GM12878 (cell line): ENCODE results near the gene DFFB. TPM values are rescaled to one million over a fixed set of nuclear protein-coding genes. Genes with fewer than 3 reads are reported as not detected.

Experiments
- ATAC-seq: fragments of 200-7000 bp; cut with Tn5 transposase; 3 replicates; pipeline ENCODE4 v1.9.1; 2020; ENCODE audit warnings: mild to moderate bottlenecking, moderate library complexity
- BruUV-seq: library from RNA; stranded (reverse); fragments of 400-500 nt; replicated peaks from 2 replicates; lab custom pipeline; 2021; lab: Mats Ljungman, UMichigan
- CTCF ChIA-PET: fragments of 300-600 bp; sonication (Branson Sonifier 250); formaldehyde crosslinking; extraction: SDS; loops from one replicate; lab custom pipeline; 2021; ENCODE audit warnings: inconsistent platforms; lab: Yijun Ruan, JAX
- POLR2A ChIA-PET: fragments of 350-600 bp; formaldehyde crosslinking; extraction: SDS; loops from one replicate; lab custom pipeline; 2021; ENCODE audit warnings: inconsistent platforms; lab: Charles Lee
- RAD21 ChIA-PET: fragments of 300-600 bp; sonication (Branson Sonifier 250); formaldehyde crosslinking; loops from one replicate; lab custom pipeline; 2023; ENCODE audit warnings: antibody characterized with exemption; ENCODE audit not compliant: unreplicated experiment; lab: Charles Lee
- SMC1A ChIA-PET: fragments of 300-600 bp; sonication (Branson Sonifier 250); formaldehyde crosslinking; loops from one replicate; lab custom pipeline; 2023; ENCODE audit not compliant: unreplicated experiment, uncharacterized antibody; lab: Charles Lee
- DNase-seq: peaks from one replicate; pipeline ENCODE4 v3.0.0-alpha.2; 2011; ENCODE audit warnings: low read depth, low spot score
- FAIRE-seq: peaks from 3 replicates; lab custom pipeline; 2011; peaks lifted over from hg19 to GRCh38; lab: Jason Lieb, UNC
- H2AFZ ChIP-seq: 2 replicates; pipeline ENCODE4 v1.6.0; 2011; ENCODE audit warnings: low read depth, low read length, control low read depth; ENCODE audit not compliant: control insufficient read depth
- H3K27ac ChIP-seq: 2 replicates; pipeline ENCODE4 v1.5.1; 2011; ENCODE audit warnings: control low read depth; ENCODE audit not compliant: control insufficient read depth, insufficient read depth
- H3K27me3 ChIP-seq, 2 experiments: replicated peaks in 1 of 2; 2 replicates each; pipeline versions ENCODE4 v1.6.0 to v1.6.1; 2011; ENCODE audit warnings: low read length in 1 of 2; ENCODE audit not compliant: control insufficient read depth in 2 of 2, insufficient read depth in 2 of 2
- H3K36me3 ChIP-seq, 2 experiments: 2 replicates each; pipeline ENCODE4 v1.5.1; 2011; ENCODE audit warnings: low read length in 1 of 2; ENCODE audit not compliant: control insufficient read depth in 2 of 2, insufficient read depth in 2 of 2
- H3K4me1 ChIP-seq: 2 replicates; pipeline ENCODE4 v1.6.1; 2011; ENCODE audit warnings: mild to moderate bottlenecking, low read length, moderate library complexity, mixed read lengths; ENCODE audit not compliant: control insufficient read depth, insufficient read depth
- H3K4me2 ChIP-seq: 2 replicates; pipeline ENCODE4 v1.6.0; 2011; ENCODE audit warnings: control low read depth; ENCODE audit not compliant: control insufficient read depth, insufficient read depth
- H3K4me3 ChIP-seq: fragments of 200-600 bp; sonication (generic); 2 replicates; pipeline ENCODE4 v1.5.1; 2016
- H3K79me2 ChIP-seq: 2 replicates; pipeline ENCODE4 v1.6.0; 2011; ENCODE audit warnings: low read length; ENCODE audit not compliant: control insufficient read depth, insufficient read depth
- H3K9ac ChIP-seq: 2 replicates; pipeline ENCODE4 v1.8.0; 2011; ENCODE audit warnings: low read length, control low read depth, mixed read lengths; ENCODE audit not compliant: control insufficient read depth, insufficient read depth
- H3K9me3 ChIP-seq: replicated peaks from 3 replicates; pipeline ENCODE4 v1.5.1; 2011; ENCODE audit warnings: mild to moderate bottlenecking, low read length; ENCODE audit not compliant: control insufficient read depth, insufficient read depth
- H4K20me1 ChIP-seq: 2 replicates; pipeline ENCODE4 v1.6.0; 2011; ENCODE audit not compliant: control insufficient read depth, insufficient read depth
- BACH1 ChIP-seq: fragments of 450-650 bp; IDR thresholded peaks from 2 replicates; pipeline ENCODE4 v1.6.1; 2017; ENCODE audit warnings: mild to moderate bottlenecking, borderline replicate concordance
- CBFB ChIP-seq: IDR thresholded peaks from 2 replicates; pipeline ENCODE4 v1.6.1; 2016; ENCODE audit warnings: antibody characterized with exemption, low read depth
- CHD1 ChIP-seq: IDR thresholded peaks from 2 replicates; pipeline ENCODE4 v1.6.1; 2012; ENCODE audit warnings: low read depth, low read length, improper control_type of control experiment
- CREB1 ChIP-seq: IDR thresholded peaks from 2 replicates; pipeline ENCODE4 v1.6.1; 2012; ENCODE audit warnings: low read depth, mild to moderate bottlenecking, inconsistent platforms
- EP300 ChIP-seq, 2 experiments: fragments of 150-350 bp in 1 of 2; IDR thresholded peaks; 2 replicates each; pipeline ENCODE4 v1.6.1; 2011 to 2012; ENCODE audit warnings: low read depth in 2 of 2, low read length in 2 of 2, borderline replicate concordance in 1 of 2, improper control_type of control experiment in 1 of 2, inconsistent platforms in 1 of 2; ENCODE audit not compliant: control insufficient read depth in 1 of 2
- GATAD2B ChIP-seq: fragments of 450-650 bp; conservative IDR thresholded peaks from 2 replicates; pipeline ENCODE4 v1.6.1; 2017; ENCODE audit warnings: low read depth, mild to moderate bottlenecking, moderate library complexity
- HDGF ChIP-seq: fragments of 450-650 bp; IDR thresholded peaks from 2 replicates; pipeline ENCODE4 v1.6.1; 2016; ENCODE audit warnings: antibody characterized with exemption
- JUNB ChIP-seq: IDR thresholded peaks from 2 replicates; pipeline ENCODE4 v1.6.1; 2016; ENCODE audit warnings: antibody characterized with exemption, mild to moderate bottlenecking
- JUND ChIP-seq: IDR thresholded peaks from 2 replicates; pipeline ENCODE4 v1.6.1; 2012; ENCODE audit warnings: low read depth, mild to moderate bottlenecking, low read length, improper control_type of control experiment, moderate library complexity
- MEF2A ChIP-seq: IDR thresholded peaks from 2 replicates; pipeline ENCODE4 v1.6.1; 2011; ENCODE audit warnings: low read depth, mild to moderate bottlenecking, low read length, moderate library complexity; ENCODE audit not compliant: insufficient read depth
- MTA3 ChIP-seq: IDR thresholded peaks from 2 replicates; pipeline ENCODE4 v1.6.1; 2012; ENCODE audit warnings: low read length, inconsistent platforms, borderline replicate concordance
- PAX8 ChIP-seq: fragments of 450-650 bp; IDR thresholded peaks from 2 replicates; pipeline ENCODE4 v1.6.1; 2017; ENCODE audit warnings: mild to moderate bottlenecking, moderate library complexity
- POLR2AphosphoS2 ChIP-seq: IDR thresholded peaks from 2 replicates; pipeline ENCODE4 v1.6.1; 2011; ENCODE audit warnings: low read depth, mild to moderate bottlenecking, low read length, improper control_type of control experiment, moderate library complexity
- RUNX3 ChIP-seq: IDR thresholded peaks from 2 replicates; pipeline ENCODE4 v1.6.1; 2012; ENCODE audit warnings: low read length, inconsistent platforms
- SMAD5 ChIP-seq: IDR thresholded peaks from 2 replicates; pipeline ENCODE4 v1.6.1; 2016; ENCODE audit warnings: antibody characterized with exemption, low read depth
- TAF1 ChIP-seq: IDR thresholded peaks from 2 replicates; pipeline ENCODE4 v1.6.1; 2011; ENCODE audit warnings: mild to moderate bottlenecking, low read depth, low read length, borderline replicate concordance
- TCF7 ChIP-seq: IDR thresholded peaks from 2 replicates; pipeline ENCODE4 v1.6.1; 2014; ENCODE audit warnings: antibody characterized with exemption, borderline replicate concordance
- ZNF24 ChIP-seq: fragments of 450-650 bp; IDR thresholded peaks from 2 replicates; pipeline ENCODE4 v1.6.1; 2017; ENCODE audit warnings: antibody characterized with exemption, mild to moderate bottlenecking
- ZNF274 ChIP-seq: IDR thresholded peaks from one replicate; pipeline ENCODE4 v1.8.0; 2011; ENCODE audit not compliant: insufficient read length, insufficient read depth
- ZSCAN29 ChIP-seq: fragments of 450-650 bp; IDR thresholded peaks from 2 replicates; pipeline ENCODE4 v1.6.1; 2017; ENCODE audit warnings: mild to moderate bottlenecking, moderate library complexity
- WGBS: methylation state at CpG from one replicate; pipeline ENCODE4 v1.1.6; 2016; ENCODE audit warnings: low lambda C conversion rate; ENCODE audit not compliant: insufficient replicate concordance, insufficient coverage; ENCODE audit errors: missing lambda C conversion rate; 5-methylcytosine and 5-hydroxymethylcytosine counted together
- in situ Hi-C: fragments of 300-500 bp; cut with MboI; formaldehyde crosslinking; loops from 9 replicates; pipeline ENCODE4 v1.14.3; 2018; ENCODE audit warnings: mixed read lengths
- intact Hi-C: fragments of 100-400 bp; cut with micrococcal nuclease; formaldehyde crosslinking; loops from one replicate; pipeline ENCODE4 v1.14.2; 2022; ENCODE audit not compliant: unreplicated experiment
- polyA plus RNA-seq, 11 experiments: library from polyadenylated mRNA; depleted of rRNA in 4 of 11; unstranded in 6 of 11; stranded (reverse) in 5 of 11; fragments of >200 nt; fragmentation: Nextera tagmentation in 4 of 11; fragmentation: Illumina TruSeq in 1 of 11; extraction: Ambion mirVana in 4 of 11; extraction: Trizol in 1 of 11; gene quantifications; 1 replicate in 1 of 11; 2 replicates in 10 of 11; pipeline versions ENCODE4 v1.2.1 to v1.2.3, GENCODE V29; 2011 to 2016; ENCODE audit warnings: inconsistent platforms in 2 of 11, missing spikeins in 2 of 11, low read depth in 1 of 11
- total RNA-seq, 4 experiments: library from RNA; depleted of rRNA in 3 of 4; stranded (reverse); fragments of >200 nt in 3 of 4; fragmentation: Illumina TruSeq in 1 of 4; extraction: Trizol in 1 of 4; gene quantifications; 2 replicates each; pipeline versions ENCODE4 v1.2.1 to v1.2.3, GENCODE V29; 2013 to 2021
- TF ChIP-seq, protein P1 (sequence below): IDR thresholded peaks from 2 replicates; pipeline ENCODE4 v1.6.1; 2011; ENCODE audit warnings: borderline replicate concordance, low read depth, mild to moderate bottlenecking, moderate library complexity, mixed read lengths, low read length; ENCODE audit not compliant: insufficient read depth; ENCODE audit errors: extremely low read length

The DFFB gene
- total and polyA plus RNA-seq, 10 of the 15 experiments (the other 5 are each of a cell fraction or from before 2014, with no cell fraction given) = 2.7 to 10.7 (median 6.5) TPM

DNA sequence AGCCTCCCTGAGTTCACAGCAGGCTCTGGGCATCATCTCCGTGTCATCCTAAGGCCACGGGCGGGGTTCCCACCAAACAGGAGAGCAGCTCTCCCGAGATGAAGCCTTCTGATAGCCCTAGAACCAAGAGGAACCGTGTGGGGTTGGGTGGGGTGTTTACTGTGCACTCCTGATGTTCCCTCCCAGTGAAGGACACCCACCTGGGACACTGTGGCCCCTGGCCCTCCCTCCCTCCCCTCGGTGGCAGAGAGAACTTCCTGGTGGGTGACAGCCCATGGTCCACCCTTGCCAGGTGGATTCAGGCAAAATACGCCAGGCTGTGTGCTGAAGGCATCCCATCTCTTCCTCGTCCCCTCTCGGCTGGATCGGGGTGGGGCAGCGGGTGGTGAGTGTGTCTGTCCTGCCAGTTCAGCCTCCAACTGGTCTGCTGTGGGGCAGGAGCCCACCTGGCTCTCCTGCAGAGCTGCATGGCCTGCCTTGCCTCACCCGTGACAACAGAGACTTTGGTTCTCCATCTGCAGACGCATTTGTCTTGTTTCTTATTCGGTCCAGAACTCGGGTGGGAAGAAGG is 58.4 kb downstream of the DFFB start (continued):
- TF ChIP-seq, protein P1, sequence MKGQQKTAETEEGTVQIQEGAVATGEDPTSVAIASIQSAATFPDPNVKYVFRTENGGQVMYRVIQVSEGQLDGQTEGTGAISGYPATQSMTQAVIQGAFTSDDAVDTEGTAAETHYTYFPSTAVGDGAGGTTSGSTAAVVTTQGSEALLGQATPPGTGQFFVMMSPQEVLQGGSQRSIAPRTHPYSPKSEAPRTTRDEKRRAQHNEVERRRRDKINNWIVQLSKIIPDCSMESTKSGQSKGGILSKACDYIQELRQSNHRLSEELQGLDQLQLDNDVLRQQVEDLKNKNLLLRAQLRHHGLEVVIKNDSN = no peak
- TF ChIP-seq MTA3 = no peak
- TF ChIP-seq MEF2A = no peak
- TF ChIP-seq CHD1 = no peak
- TF ChIP-seq JUNB = no peak
- TF ChIP-seq TCF7 = no peak
- TF ChIP-seq ZSCAN29 = no peak
- TF ChIP-seq, all 136 proteins: peak for 0

DNA sequence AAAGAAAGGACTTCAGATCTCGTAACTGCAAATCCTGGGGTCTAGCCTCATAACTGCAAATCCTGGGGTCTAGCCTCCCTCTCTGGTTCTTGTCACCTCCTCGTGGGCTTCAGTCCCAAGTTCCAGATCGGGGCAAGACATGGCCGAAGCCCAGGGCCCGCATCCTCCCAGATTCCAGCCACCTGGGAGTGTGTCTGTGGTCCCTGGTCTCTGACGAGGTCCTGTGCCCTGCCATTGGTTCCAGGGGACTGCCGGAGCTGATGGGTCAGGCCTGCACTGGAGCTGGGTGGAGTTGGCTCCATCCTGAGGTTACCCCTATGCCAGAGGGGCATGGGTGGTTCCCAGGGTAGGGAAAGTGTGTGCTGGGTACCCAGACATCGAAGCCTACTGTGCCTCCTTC is 60.5 kb downstream of the DFFB start:
- Histone ChIP-seq H3K36me3 (no peaks in the 10 kb centered on the region), H3K27ac (no peak overlapping the region), H4K20me1 (no peaks in the 10 kb centered on the region), H3K79me2 (no peaks in the 10 kb centered on the region), H3K4me3 (no peak overlapping the region), H3K4me2 (no peak overlapping the region), H3K9me3 (no peaks in the 10 kb centered on the region), H3K9ac (no peak overlapping the region), H2AFZ (no peak overlapping the region), H3K27me3 (no peaks in the 10 kb centered on the region), H3K4me1 (no peaks in the 10 kb centered on the region)
- ATAC-seq (no peak), FAIRE-seq (no peak), DNase-seq (no peak)
- in situ Hi-C loops = loop anchor here (10.0 kb wide), 1 partner anchor 1827 kb away; no protein-coding TSS in a partner anchor
- intact Hi-C loops = no loop called here
- ChIA-PET POLR2A (no interaction called here), RAD21 (no interaction called here), CTCF (no interaction called here), SMC1A (no interaction called here)
- TF ChIP-seq ZNF274 (no peak), HDGF (no peak), ZNF24 (no peak), EP300 (IDR thresholded peaks at IDR 0.05; ENCODE audit: borderline replicate concordance in 1 of 2, control insufficient read depth in 1 of 2, low read depth in 2 of 2, low read length in 2 of 2) (no peak), PAX8 (no peak), MEF2A (no peak), CBFB (no peak), JUND (no peak), TAF1 (no peak), SMAD5 (no peak), GATAD2B (no peak), CREB1 (no peak), POLR2AphosphoS2 (no peak), RUNX3 (no peak), BACH1 (no peak)
- 13% methylated on average over 8 of the region's 8 CpGs for WGBS
- no TSS peak for BruUV-seq
